Panc1 (cell line): ENCODE results near the gene MFAP5. TPM values are rescaled to one million over a fixed set of nuclear protein-coding genes. Genes with fewer than 3 reads are reported as not detected.

ENCODE experiments used
- ATAC-seq: fragments of 200-7000 bp; cut with Tn5 transposase; 2 replicates; pipeline ENCODE4 v1.9.1; 2020; ENCODE audit warnings: mild to moderate bottlenecking, moderate library complexity
- BruUV-seq: library from RNA; stranded (reverse); fragments of 400-500 nt; replicated peaks from 2 replicates; lab custom pipeline; 2021; lab: Mats Ljungman, UMichigan
- CTCF ChIA-PET: fragments of 300-600 bp; sonication (Branson Sonifier 250); formaldehyde crosslinking; loops from one replicate; lab custom pipeline; 2022; ENCODE audit warnings: antibody characterized with exemption; lab: Charles Lee
- POLR2A ChIA-PET: fragments of 300-600 bp; sonication (Branson Sonifier 250); formaldehyde crosslinking; loops from one replicate; lab custom pipeline; 2022; ENCODE audit warnings: antibody characterized with exemption; lab: Charles Lee
- DNase-seq: peaks from one replicate; pipeline ENCODE4 v3.0.0-alpha.2; 2010; ENCODE audit warnings: low read depth, low spot score
- H3K27ac ChIP-seq: 2 replicates; pipeline ENCODE4 v1.5.1; 2011; ENCODE audit warnings: mild to moderate bottlenecking, low read length, inconsistent platforms
- H3K27me3 ChIP-seq: fragments of 200-500 bp; sonication (Bioruptor generic); 2 replicates; pipeline ENCODE4 v1.6.0; 2014; ENCODE audit warnings: low read length, inconsistent platforms; ENCODE audit not compliant: control insufficient read depth, insufficient read depth
- H3K36me3 ChIP-seq: fragments of 200-500 bp; sonication (Bioruptor generic); 2 replicates; pipeline ENCODE4 v1.5.1; 2014; ENCODE audit warnings: inconsistent platforms, mild to moderate bottlenecking, low read length, moderate library complexity; ENCODE audit not compliant: control insufficient read depth, insufficient read depth
- H3K4me1 ChIP-seq: 2 replicates; pipeline ENCODE4 v1.5.1; 2011; ENCODE audit warnings: inconsistent platforms, mild to moderate bottlenecking, low read length, moderate library complexity; ENCODE audit not compliant: control insufficient read depth, insufficient read depth
- H3K4me3 ChIP-seq, 2 experiments: 2 replicates each; pipeline ENCODE4 v1.5.1; 2011 to 2012; ENCODE audit warnings: low read depth in 2 of 2, low read length in 2 of 2, mild to moderate bottlenecking in 2 of 2, inconsistent platforms in 1 of 2, moderate library complexity in 1 of 2
- H3K9me3 ChIP-seq: fragments of 200-500 bp; sonication (Bioruptor generic); 2 replicates; pipeline ENCODE4 v1.5.1; 2014; ENCODE audit warnings: low read depth, mild to moderate bottlenecking, inconsistent platforms, low read length, moderate library complexity; ENCODE audit not compliant: control insufficient read depth, insufficient read depth
- POLR2AphosphoS5 ChIP-seq: IDR thresholded peaks from 2 replicates; pipeline ENCODE4 v1.6.1; 2012; ENCODE audit warnings: mild to moderate bottlenecking, low read depth, low read length, moderate library complexity
- SIN3A ChIP-seq: IDR thresholded peaks from 2 replicates; pipeline ENCODE4 v1.6.1; 2012; ENCODE audit warnings: low read depth, mild to moderate bottlenecking, low read length, moderate library complexity, borderline replicate concordance; ENCODE audit not compliant: insufficient read depth
- TCF7L2 ChIP-seq: IDR thresholded peaks from 2 replicates; pipeline ENCODE4 v1.6.1; 2011; ENCODE audit warnings: mild to moderate bottlenecking, low read depth, low read length, inconsistent platforms
- in situ Hi-C: cut with HindIII; loops from 2 replicates; pipeline ENCODE4 v1.10.0; 2016; ENCODE audit warnings: low sequenced_read_pairs, low pct_unique_long_range_greater_than_20kb
- intact Hi-C: fragments of 100-400 bp; cut with micrococcal nuclease; formaldehyde crosslinking; loops from one replicate; pipeline ENCODE4 v1.10.0; 2022; ENCODE audit not compliant: unreplicated experiment
- total RNA-seq: library from RNA; stranded (reverse); gene quantifications from one replicate; pipeline ENCODE4 v1.2.1, GENCODE V29; 2021; ENCODE audit not compliant: unreplicated experiment
- TF ChIP-seq, protein P1 (sequence below), 2 experiments: IDR thresholded peaks; 2 replicates each; pipeline ENCODE4 v1.6.1; 2011 to 2012; ENCODE audit warnings: low read depth in 2 of 2, control low read depth in 1 of 2, low read length in 1 of 2, mild to moderate bottlenecking in 1 of 2, moderate library complexity in 1 of 2; ENCODE audit not compliant: insufficient read depth in 1 of 2
- TF ChIP-seq, protein P2 (sequence below): fragments of 450-650 bp; IDR thresholded peaks from 2 replicates; pipeline ENCODE4 v1.5.1; 2017; ENCODE audit warnings: mild to moderate bottlenecking

Gene MFAP5
- total RNA-seq, 1 experiment from 2014 or later: not detected

GRCh38 chr12:8685051-8685450 is 22.4 kb upstream of the MFAP5 start:
- Histone ChIP-seq H3K9me3 (no peaks in the 10 kb centered on the region), H3K27me3 (no peaks in the 10 kb centered on the region), H3K4me1 (no peaks in the 10 kb centered on the region), H3K36me3 (no peaks in the 10 kb centered on the region), H3K27ac (no peak overlapping the region), H3K4me3 (no peak overlapping the region)
- CTCF ChIA-PET: interaction anchor here (0.6 kb wide), 1 partner anchor 262 kb away, joined by 7 read pairs; no protein-coding TSS in a partner anchor
- in situ Hi-C loops: no loop called here
- DNase-seq: no peak
- BruUV-seq: no TSS peak
- ATAC-seq: no peak
- intact Hi-C loops: loop anchor here (10.0 kb wide), 1 partner anchor 360 kb away; no protein-coding TSS in a partner anchor
- no peak for TF ChIP-seq TCF7L2
- TF ChIP-seq, protein P1, sequence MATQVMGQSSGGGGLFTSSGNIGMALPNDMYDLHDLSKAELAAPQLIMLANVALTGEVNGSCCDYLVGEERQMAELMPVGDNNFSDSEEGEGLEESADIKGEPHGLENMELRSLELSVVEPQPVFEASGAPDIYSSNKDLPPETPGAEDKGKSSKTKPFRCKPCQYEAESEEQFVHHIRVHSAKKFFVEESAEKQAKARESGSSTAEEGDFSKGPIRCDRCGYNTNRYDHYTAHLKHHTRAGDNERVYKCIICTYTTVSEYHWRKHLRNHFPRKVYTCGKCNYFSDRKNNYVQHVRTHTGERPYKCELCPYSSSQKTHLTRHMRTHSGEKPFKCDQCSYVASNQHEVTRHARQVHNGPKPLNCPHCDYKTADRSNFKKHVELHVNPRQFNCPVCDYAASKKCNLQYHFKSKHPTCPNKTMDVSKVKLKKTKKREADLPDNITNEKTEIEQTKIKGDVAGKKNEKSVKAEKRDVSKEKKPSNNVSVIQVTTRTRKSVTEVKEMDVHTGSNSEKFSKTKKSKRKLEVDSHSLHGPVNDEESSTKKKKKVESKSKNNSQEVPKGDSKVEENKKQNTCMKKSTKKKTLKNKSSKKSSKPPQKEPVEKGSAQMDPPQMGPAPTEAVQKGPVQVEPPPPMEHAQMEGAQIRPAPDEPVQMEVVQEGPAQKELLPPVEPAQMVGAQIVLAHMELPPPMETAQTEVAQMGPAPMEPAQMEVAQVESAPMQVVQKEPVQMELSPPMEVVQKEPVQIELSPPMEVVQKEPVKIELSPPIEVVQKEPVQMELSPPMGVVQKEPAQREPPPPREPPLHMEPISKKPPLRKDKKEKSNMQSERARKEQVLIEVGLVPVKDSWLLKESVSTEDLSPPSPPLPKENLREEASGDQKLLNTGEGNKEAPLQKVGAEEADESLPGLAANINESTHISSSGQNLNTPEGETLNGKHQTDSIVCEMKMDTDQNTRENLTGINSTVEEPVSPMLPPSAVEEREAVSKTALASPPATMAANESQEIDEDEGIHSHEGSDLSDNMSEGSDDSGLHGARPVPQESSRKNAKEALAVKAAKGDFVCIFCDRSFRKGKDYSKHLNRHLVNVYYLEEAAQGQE (IDR thresholded peaks at IDR 0.05; ENCODE audit: insufficient read depth in 1 of 2, low read depth in 2 of 2, low read length in 1 of 2): no peak
- no peak for TF ChIP-seq POLR2AphosphoS5
- TF ChIP-seq, protein P2, sequence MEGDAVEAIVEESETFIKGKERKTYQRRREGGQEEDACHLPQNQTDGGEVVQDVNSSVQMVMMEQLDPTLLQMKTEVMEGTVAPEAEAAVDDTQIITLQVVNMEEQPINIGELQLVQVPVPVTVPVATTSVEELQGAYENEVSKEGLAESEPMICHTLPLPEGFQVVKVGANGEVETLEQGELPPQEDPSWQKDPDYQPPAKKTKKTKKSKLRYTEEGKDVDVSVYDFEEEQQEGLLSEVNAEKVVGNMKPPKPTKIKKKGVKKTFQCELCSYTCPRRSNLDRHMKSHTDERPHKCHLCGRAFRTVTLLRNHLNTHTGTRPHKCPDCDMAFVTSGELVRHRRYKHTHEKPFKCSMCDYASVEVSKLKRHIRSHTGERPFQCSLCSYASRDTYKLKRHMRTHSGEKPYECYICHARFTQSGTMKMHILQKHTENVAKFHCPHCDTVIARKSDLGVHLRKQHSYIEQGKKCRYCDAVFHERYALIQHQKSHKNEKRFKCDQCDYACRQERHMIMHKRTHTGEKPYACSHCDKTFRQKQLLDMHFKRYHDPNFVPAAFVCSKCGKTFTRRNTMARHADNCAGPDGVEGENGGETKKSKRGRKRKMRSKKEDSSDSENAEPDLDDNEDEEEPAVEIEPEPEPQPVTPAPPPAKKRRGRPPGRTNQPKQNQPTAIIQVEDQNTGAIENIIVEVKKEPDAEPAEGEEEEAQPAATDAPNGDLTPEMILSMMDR: no peak
- no peak for TF ChIP-seq SIN3A
- POLR2A ChIA-PET: interaction anchor here (1.0 kb wide), 1 partner anchor 97 kb away, joined by 3 read pairs; no protein-coding TSS in a partner anchor

DNA sequence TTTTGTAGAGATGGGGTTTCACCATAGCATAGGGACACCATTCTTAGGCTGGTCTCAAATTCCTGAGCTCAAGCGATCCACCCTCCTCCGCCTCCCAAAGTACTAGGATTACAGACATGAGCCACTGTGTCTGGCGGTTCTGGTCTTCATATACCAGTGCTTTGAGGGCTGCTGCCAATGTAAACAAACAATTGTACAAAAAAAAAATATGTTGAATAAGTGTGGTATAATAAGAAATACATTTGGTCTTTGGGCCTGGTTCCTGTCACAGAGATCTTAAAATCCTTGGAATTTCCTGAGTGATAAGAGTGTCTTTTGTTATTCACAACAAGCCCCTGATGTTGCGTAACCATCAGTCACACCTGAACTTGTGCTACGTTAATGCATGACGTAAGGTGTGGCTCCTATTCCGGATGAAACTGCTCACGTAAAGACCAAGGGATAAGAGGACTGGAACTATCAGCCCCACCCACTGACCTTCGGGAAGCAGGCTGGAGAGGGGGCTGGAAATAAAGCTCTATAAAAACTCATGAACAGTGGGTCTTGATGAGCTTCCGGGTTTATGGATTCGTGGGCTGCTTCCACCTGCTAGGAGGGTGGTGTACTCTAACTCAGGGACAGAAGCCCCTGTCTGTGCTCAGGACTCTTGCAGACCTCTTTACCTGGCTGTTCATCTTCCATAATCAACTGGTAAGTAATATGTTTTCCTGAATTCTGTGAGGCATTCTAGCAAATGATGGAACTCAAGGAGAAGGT is 18.7 kb upstream of the MFAP5 start:
- H3K27me3 ChIP-seq: no peaks in the 10 kb centered on the region
- DNase-seq (no peak), ATAC-seq (no peak)
- TF ChIP-seq TCF7L2: no peak
- TF ChIP-seq SIN3A: no peak
- no peak for TF ChIP-seq POLR2AphosphoS5
- TF ChIP-seq, protein P2: no peak
- TF ChIP-seq, protein P1 (IDR thresholded peaks at IDR 0.05; ENCODE audit: insufficient read depth in 1 of 2, low read depth in 2 of 2, low read length in 1 of 2): no peak
- no peaks in the 10 kb centered on the region for H3K9me3 ChIP-seq
- H3K4me1 ChIP-seq: no peaks in the 10 kb centered on the region
- no peaks in the 10 kb centered on the region for H3K36me3 ChIP-seq
- no TSS peak for BruUV-seq
- CTCF ChIA-PET: interaction anchor here (0.7 to 1.5 kb wide), 2 partner anchors 209 to 368 kb away, joined by 6 read pairs; no protein-coding TSS in a partner anchor
- no peak overlapping the region for H3K4me3 ChIP-seq
- H3K27ac ChIP-seq: no peak overlapping the region
- POLR2A ChIA-PET: no interaction called here
- intact Hi-C loops: loop anchor here (2.0 to 10.0 kb wide), 2 partner anchors 209 to 363 kb away; no protein-coding TSS in a partner anchor
- in situ Hi-C loops: no loop called here
